ENCODE measurements around the gene CCL24.
A peak's percentile ranks its signal among the peaks of the same experiment; 100 is the strongest.

CCL24 gene

DNA sequence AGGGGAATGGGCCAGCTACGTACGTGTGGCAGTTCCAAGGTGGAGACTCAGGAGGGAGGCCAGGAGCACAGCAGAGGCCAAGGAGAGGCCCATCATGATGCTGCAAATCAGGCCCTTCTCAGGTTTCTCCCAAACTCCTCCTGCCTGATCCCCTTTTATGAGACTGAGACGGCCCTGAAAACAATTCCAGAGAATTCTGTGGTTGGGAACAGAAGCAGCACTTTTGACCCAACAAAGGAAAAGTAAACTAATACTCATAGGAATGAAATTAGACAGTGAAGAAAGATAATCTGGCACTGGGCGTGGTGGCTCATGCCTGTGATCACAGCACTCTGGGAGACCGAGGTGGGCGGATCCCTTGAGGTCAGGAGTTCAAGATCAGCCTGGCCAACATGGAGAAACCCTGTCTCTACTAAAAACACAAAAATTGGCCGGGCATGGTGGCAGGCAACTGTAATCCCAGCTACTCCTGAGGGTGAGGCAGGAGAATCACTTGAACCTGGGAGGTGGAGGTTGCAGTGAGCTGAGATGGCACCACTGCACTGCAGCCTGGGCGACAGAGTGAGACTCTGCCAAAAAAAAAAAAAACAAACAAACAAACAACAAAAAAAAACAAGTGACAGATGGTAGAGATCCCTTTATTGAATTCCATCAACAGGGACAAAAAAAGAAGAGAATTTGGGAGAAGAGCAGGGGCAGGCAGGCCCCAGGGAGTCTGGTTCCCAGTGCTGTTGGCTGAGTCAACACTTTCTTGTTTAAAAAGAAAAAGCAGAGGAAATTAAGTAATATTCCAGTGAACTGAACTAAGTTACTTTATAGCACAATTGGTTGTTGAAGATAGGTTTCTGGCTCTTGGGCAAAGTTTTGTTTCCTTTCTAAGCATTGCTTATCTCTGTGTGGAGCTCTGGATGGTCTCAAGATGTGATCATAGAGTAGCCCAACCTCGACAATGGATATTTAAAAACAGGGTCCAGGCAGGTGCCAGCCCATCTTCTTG is 41.2 kb downstream of the CCL24 start, which contains the start of gene CCL26:
Gene CCL26, minus strand, starts transcription at position 131 of the 997 bp plus-strand sequence. Its CDS starts 35 bp downstream, at position 96.
- peak; percentile 10; the same call in 1 of the 3 replicates for ATAC-seq
- TF ChIP-seq, protein P1, sequence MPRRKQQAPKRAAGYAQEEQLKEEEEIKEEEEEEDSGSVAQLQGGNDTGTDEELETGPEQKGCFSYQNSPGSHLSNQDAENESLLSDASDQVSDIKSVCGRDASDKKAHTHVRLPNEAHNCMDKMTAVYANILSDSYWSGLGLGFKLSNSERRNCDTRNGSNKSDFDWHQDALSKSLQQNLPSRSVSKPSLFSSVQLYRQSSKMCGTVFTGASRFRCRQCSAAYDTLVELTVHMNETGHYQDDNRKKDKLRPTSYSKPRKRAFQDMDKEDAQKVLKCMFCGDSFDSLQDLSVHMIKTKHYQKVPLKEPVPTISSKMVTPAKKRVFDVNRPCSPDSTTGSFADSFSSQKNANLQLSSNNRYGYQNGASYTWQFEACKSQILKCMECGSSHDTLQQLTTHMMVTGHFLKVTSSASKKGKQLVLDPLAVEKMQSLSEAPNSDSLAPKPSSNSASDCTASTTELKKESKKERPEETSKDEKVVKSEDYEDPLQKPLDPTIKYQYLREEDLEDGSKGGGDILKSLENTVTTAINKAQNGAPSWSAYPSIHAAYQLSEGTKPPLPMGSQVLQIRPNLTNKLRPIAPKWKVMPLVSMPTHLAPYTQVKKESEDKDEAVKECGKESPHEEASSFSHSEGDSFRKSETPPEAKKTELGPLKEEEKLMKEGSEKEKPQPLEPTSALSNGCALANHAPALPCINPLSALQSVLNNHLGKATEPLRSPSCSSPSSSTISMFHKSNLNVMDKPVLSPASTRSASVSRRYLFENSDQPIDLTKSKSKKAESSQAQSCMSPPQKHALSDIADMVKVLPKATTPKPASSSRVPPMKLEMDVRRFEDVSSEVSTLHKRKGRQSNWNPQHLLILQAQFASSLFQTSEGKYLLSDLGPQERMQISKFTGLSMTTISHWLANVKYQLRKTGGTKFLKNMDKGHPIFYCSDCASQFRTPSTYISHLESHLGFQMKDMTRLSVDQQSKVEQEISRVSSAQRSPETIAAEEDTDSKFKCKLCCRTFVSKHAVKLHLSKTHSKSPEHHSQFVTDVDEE (CRISPR knock-in tag; IDR thresholded peaks at IDR 0.05) = no peak
- TF ChIP-seq CSDC2 (CRISPR knock-in tag; IDR thresholded peaks at IDR 0.05) = no peak
- peak; percentile 83 for TF ChIP-seq ZFP3 (CRISPR knock-in tag; IDR thresholded peaks at IDR 0.05)

DNA sequence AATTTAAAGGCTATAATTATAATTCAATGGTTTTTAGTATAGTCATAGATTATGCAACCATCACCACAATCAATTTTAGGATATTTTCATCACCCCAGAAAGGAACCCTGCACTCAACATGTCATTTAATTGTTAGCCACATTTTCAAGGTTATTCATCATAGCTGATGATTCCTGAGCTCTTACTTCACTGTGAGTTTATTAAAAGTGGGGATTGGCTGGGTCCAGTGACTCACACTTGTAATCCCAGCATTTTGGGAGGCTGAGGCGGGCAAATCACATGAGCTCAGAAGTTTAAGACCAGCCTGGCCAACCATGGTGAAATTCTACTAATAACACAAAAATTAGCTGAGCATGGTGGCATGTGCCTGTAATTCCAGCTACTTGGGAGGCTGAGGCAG is 42.4 kb downstream of the CCL24 start:
- no peak for TF ChIP-seq ISL1 (CRISPR knock-in tag; IDR thresholded peaks at IDR 0.05)
- TF ChIP-seq ZFP3 (CRISPR knock-in tag; IDR thresholded peaks at IDR 0.05) = no peak
- no peak for TF ChIP-seq PPARA (CRISPR knock-in tag; IDR thresholded peaks at IDR 0.05; ENCODE audit: borderline replicate concordance)
- TF ChIP-seq, protein P2, sequence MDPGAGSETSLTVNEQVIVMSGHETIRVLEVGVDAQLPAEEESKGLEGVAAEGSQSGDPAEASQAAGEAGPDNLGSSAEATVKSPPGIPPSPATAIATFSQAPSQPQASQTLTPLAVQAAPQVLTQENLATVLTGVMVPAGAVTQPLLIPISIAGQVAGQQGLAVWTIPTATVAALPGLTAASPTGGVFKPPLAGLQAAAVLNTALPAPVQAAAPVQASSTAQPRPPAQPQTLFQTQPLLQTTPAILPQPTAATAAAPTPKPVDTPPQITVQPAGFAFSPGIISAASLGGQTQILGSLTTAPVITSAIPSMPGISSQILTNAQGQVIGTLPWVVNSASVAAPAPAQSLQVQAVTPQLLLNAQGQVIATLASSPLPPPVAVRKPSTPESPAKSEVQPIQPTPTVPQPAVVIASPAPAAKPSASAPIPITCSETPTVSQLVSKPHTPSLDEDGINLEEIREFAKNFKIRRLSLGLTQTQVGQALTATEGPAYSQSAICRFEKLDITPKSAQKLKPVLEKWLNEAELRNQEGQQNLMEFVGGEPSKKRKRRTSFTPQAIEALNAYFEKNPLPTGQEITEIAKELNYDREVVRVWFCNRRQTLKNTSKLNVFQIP (CRISPR knock-in tag; IDR thresholded peaks at IDR 0.05; ENCODE audit: borderline replicate concordance, low read depth) = no peak
- TF ChIP-seq, protein P3, sequence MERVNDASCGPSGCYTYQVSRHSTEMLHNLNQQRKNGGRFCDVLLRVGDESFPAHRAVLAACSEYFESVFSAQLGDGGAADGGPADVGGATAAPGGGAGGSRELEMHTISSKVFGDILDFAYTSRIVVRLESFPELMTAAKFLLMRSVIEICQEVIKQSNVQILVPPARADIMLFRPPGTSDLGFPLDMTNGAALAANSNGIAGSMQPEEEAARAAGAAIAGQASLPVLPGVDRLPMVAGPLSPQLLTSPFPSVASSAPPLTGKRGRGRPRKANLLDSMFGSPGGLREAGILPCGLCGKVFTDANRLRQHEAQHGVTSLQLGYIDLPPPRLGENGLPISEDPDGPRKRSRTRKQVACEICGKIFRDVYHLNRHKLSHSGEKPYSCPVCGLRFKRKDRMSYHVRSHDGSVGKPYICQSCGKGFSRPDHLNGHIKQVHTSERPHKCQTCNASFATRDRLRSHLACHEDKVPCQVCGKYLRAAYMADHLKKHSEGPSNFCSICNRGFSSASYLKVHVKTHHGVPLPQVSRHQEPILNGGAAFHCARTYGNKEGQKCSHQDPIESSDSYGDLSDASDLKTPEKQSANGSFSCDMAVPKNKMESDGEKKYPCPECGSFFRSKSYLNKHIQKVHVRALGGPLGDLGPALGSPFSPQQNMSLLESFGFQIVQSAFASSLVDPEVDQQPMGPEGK (CRISPR knock-in tag; IDR thresholded peaks at IDR 0.05; ENCODE audit: borderline replicate concordance) = no peak
- TF ChIP-seq TCF4 (CRISPR knock-in tag; IDR thresholded peaks at IDR 0.05; ENCODE audit: borderline replicate concordance) = no peak
- TF ChIP-seq, protein P1 (CRISPR knock-in tag; IDR thresholded peaks at IDR 0.05) = no peak
- no peak for TF ChIP-seq ZC3H10 (CRISPR knock-in tag; IDR thresholded peaks at IDR 0.05)
- TF ChIP-seq ZNF8 (CRISPR knock-in tag; IDR thresholded peaks at IDR 0.05) = no peak
- TF ChIP-seq, protein P4, sequence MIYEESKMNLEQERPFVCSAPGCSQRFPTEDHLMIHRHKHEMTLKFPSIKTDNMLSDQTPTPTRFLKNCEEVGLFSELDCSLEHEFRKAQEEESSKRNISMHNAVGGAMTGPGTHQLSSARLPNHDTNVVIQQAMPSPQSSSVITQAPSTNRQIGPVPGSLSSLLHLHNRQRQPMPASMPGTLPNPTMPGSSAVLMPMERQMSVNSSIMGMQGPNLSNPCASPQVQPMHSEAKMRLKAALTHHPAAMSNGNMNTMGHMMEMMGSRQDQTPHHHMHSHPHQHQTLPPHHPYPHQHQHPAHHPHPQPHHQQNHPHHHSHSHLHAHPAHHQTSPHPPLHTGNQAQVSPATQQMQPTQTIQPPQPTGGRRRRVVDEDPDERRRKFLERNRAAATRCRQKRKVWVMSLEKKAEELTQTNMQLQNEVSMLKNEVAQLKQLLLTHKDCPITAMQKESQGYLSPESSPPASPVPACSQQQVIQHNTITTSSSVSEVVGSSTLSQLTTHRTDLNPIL (CRISPR knock-in tag; IDR thresholded peaks at IDR 0.05; ENCODE audit: low read depth) = no peak
- no peak for TF ChIP-seq ARNTL (CRISPR knock-in tag; IDR thresholded peaks at IDR 0.05; ENCODE audit: borderline replicate concordance, low read depth)
- TF ChIP-seq ZNF70 (CRISPR knock-in tag; IDR thresholded peaks at IDR 0.05) = no peak
- no peak for TF ChIP-seq SNAI2 (CRISPR knock-in tag; IDR thresholded peaks at IDR 0.05)
- no peak for TF ChIP-seq GLIS3 (CRISPR knock-in tag; IDR thresholded peaks at IDR 0.05)
- TF ChIP-seq BACH2 (CRISPR knock-in tag; IDR thresholded peaks at IDR 0.05; ENCODE audit: borderline replicate concordance) = no peak
- TF ChIP-seq OSR1 (CRISPR knock-in tag; IDR thresholded peaks at IDR 0.05) = no peak
- no peak for TF ChIP-seq CSDC2 (CRISPR knock-in tag; IDR thresholded peaks at IDR 0.05)
- no peak for ATAC-seq
